Superior temporal gyrus (tissue), 1 donor: ENCODE results near the gene LSM6.
A peak's percentile ranks its signal among the peaks of the same experiment; 100 is the strongest.

ENCODE experiments used
- DNase-seq: peaks from one replicate; pipeline ENCODE4 v3.0.0-alpha.2; 2016; ENCODE audit errors: extremely low spot score

Gene LSM6

GRCh38 chr4:146175541-146176453, at the start of gene LSM6:
TSS of gene LSM6 (plus strand) at chr4:146175718. CDS start at chr4:146182922, 7,204 bp downstream.
- peak; percentile 98 for DNase-seq

- DNase-seq = no peak
These were observed 43.1 kb upstream of the LSM6 start for GRCh38 chr4:146132445-146132844.

GRCh38 chr4:146134761-146135445, 40.6 kb upstream of the LSM6 start:
- peak; percentile 31 for DNase-seq

- DNase-seq = no peak
These were observed 39.6 kb upstream of the LSM6 start for GRCh38 chr4:146135941-146136340.

GRCh38 chr4:146142768-146143167, 32.8 kb upstream of the LSM6 start:
- DNase-seq = no peak

GRCh38 chr4:146143888-146144287, 31.6 kb upstream of the LSM6 start:
- no peak for DNase-seq

GRCh38 chr4:146146918-146147317, 28.6 kb upstream of the LSM6 start:
- DNase-seq = no peak

GRCh38 chr4:146148021-146148420, 27.5 kb upstream of the LSM6 start:
- no peak for DNase-seq

GRCh38 chr4:146154057-146154456, 21.5 kb upstream of the LSM6 start:
- DNase-seq = no peak

GRCh38 chr4:146155152-146155724, 20.3 kb upstream of the LSM6 start:
- no peak for DNase-seq

GRCh38 chr4:146158036-146158745, 17.3 kb upstream of the LSM6 start:
- no peak for DNase-seq

GRCh38 chr4:146159384-146160058, 16.0 kb upstream of the LSM6 start:
- DNase-seq = no peak

- no peak for DNase-seq
These were observed 14.3 kb upstream of the LSM6 start for GRCh38 chr4:146161243-146161642.

- no peak for DNase-seq
These were observed 10.3 kb upstream of the LSM6 start for GRCh38 chr4:146165221-146165620.

- DNase-seq = no peak
These were observed 9.7 kb upstream of the LSM6 start for GRCh38 chr4:146165840-146166239.

- DNase-seq = no peak
These were observed 5.4 kb upstream of the LSM6 start for GRCh38 chr4:146170149-146170548.

GRCh38 chr4:146176891-146177290, 1.4 kb downstream of the LSM6 start:
- DNase-seq = no peak

- no peak for DNase-seq
These were observed 2.6 kb downstream of the LSM6 start for GRCh38 chr4:146178126-146178525.

- no peak for DNase-seq
These were observed 4.4 kb downstream of the LSM6 start for GRCh38 chr4:146179784-146180370.

- DNase-seq = no peak
These were observed 6.9 kb downstream of the LSM6 start for GRCh38 chr4:146182443-146182842.

GRCh38 chr4:146183209-146183608, 7.7 kb downstream of the LSM6 start:
- no peak for DNase-seq
